GM19035 (cell line): ENCODE results near the gene RHOBTB3.

ENCODE experiments used
- ATAC-seq: cut with Tn5 transposase; IDR thresholded peaks from one replicate; pipeline ENCODE4 v1.9.1; 2021; ENCODE audit not compliant: unreplicated experiment

Gene RHOBTB3

GRCh38 chr5:95731571-95732554, 727 bp downstream of the RHOBTB3 start:
- ATAC-seq: peak; percentile 37

GRCh38 chr5:95733107-95733665, 2.0 kb downstream of the RHOBTB3 start:
- no peak for ATAC-seq

- no peak for ATAC-seq
Measured at GRCh38 chr5:95734187-95734586, 3.1 kb downstream of the RHOBTB3 start.

- no peak for ATAC-seq
Measured at GRCh38 chr5:95734906-95735305, 3.8 kb downstream of the RHOBTB3 start.

GRCh38 chr5:95735406-95735805, 4.3 kb downstream of the RHOBTB3 start:
- no peak for ATAC-seq

GRCh38 chr5:95738072-95738471, 6.9 kb downstream of the RHOBTB3 start:
- no peak for ATAC-seq

GRCh38 chr5:95738834-95739233, 7.7 kb downstream of the RHOBTB3 start:
- ATAC-seq: no peak

- no peak for ATAC-seq
Measured at GRCh38 chr5:95739857-95740256, 8.7 kb downstream of the RHOBTB3 start.

GRCh38 chr5:95741458-95741857, 10.3 kb downstream of the RHOBTB3 start:
- ATAC-seq: no peak

GRCh38 chr5:95743232-95743631, 12.1 kb downstream of the RHOBTB3 start:
- ATAC-seq: no peak

GRCh38 chr5:95743877-95744276, 12.7 kb downstream of the RHOBTB3 start:
- no peak for ATAC-seq

- no peak for ATAC-seq
Measured at GRCh38 chr5:95746194-95746593, 15.1 kb downstream of the RHOBTB3 start.

GRCh38 chr5:95746722-95747679, 15.9 kb downstream of the RHOBTB3 start:
- no peak for ATAC-seq

- ATAC-seq: no peak
Measured at GRCh38 chr5:95748133-95748532, 17.0 kb downstream of the RHOBTB3 start.

- ATAC-seq: no peak
Measured at GRCh38 chr5:95754545-95754944, 23.4 kb downstream of the RHOBTB3 start.

- ATAC-seq: no peak
Measured at GRCh38 chr5:95759005-95759404, 27.9 kb downstream of the RHOBTB3 start.

- no peak for ATAC-seq
Measured at GRCh38 chr5:95759634-95760033, 28.5 kb downstream of the RHOBTB3 start.

- peak; percentile 96 for ATAC-seq
Measured at GRCh38 chr5:95760273-95761191, 29.4 kb downstream of the RHOBTB3 start.

GRCh38 chr5:95761771-95762651, 30.9 kb downstream of the RHOBTB3 start:
- ATAC-seq: no peak
